HG02840 (cell line): ENCODE data around the gene CFAP46.
"Not testable (repeated sequence)": the region's sequence is repeated elsewhere in the genome, so short reads cannot be mapped to it uniquely, and the experiment has no call there.

Experiments
- ATAC-seq: cut with Tn5 transposase; IDR thresholded peaks from one replicate; pipeline ENCODE4 v1.9.1; 2021; ENCODE audit warnings: mild to moderate bottlenecking, moderate library complexity, moderate number of reproducible peaks; ENCODE audit not compliant: unreplicated experiment, low FRiP score

Gene CFAP46

DNA sequence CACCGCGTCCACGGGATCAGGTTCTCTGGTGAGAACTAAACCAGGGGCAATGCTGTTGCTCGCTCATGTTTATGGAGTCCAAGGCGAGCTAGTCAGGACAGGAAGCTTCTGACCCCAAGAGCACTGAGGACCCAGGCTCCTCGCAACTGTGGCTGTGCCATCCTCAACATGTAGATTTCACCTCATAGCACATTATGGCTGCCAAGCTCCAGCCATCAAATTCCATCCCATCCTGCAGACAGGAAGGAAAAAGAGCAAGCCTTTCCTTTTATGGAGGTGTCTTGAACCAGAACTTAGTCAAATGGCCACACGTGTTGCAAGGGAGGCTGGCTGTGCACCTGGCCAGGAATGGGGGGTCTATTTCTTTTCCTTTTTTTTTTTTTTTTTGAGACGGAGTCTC, 140.3 kb downstream of the CFAP46 start:
- no peak for ATAC-seq

DNA sequence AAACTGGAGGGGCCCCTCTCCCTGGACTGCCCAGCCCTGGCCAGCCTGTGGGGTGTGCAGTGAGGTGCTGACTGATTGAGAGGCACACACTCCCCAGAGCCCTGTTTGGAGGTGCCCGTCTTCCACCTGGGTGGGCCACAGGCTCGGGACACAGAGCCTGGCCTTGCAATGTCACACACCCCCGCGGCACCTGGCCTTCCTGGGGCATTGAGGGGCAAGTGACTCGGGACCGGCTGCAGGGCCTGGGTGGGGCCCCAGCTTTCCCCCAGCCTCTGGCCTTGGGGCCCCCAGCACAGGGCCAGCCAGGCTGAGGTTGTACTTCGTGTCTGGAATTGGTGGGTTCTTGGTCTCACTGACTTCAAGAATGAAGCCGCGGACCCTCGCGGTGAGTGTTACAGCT, 142.5 kb downstream of the CFAP46 start:
- ATAC-seq, result no peak

DNA sequence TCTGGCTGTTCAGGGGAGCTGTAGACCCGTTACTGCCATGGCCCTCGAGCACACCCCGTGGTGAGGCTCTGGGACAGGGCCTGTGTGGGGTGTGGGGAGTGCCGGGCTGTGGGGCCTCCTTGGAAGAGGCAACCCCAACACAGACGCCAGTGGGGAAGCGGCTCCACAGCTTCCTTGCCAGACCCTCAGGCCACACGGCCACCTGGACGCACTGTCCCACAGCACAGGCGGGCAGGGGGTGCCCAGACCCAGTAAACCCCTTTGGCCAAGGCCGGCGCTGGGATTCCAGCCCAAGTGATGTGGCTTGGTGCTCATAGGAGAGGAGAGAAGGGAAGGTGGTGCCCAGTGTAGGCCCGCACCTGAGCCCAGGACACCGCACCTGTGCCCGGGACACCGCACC, 143.5 kb downstream of the CFAP46 start:
- ATAC-seq, result no peak

DNA sequence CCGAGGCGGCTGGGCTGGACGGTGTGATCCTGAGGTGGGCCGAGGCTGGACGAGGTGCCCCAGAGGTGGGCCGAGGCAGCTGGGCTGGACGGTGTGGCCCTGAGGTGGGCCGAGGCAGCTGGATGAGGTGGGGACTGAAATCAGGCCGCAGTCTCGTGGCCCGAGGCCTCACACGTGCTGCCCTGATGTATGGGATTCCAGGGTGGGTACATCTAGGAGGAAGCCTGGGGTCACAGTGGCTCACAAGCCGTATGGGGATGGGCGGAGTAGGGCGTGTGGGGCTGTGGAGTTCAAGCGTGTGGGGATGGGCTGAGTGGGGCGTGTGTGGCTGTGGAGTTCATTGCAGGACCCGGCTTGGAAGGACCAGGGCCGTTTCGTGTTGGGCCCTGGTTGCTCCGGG, 144.0 kb downstream of the CFAP46 start:
- no peak for ATAC-seq

DNA sequence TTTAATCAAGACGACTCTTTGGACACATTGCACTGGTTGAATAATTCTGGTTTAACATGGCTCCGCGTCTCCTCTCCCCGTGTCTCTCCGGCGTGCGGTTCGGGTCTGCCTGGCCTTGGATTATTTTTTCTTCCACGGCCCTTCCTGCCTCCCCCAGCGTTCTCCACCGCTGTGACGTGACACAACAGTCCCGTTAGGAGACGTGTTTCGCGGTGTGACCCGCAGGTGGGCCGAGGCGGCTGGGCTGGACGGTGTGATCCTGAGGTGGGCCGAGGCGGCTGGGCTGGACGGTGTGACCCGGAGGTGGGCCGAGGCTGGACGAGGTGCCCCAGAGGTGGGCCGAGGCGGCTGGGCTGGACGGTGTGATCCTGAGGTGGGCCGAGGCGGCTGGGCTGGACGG, 144.4 kb downstream of the CFAP46 start:
- not testable (repeated sequence) for ATAC-seq

DNA sequence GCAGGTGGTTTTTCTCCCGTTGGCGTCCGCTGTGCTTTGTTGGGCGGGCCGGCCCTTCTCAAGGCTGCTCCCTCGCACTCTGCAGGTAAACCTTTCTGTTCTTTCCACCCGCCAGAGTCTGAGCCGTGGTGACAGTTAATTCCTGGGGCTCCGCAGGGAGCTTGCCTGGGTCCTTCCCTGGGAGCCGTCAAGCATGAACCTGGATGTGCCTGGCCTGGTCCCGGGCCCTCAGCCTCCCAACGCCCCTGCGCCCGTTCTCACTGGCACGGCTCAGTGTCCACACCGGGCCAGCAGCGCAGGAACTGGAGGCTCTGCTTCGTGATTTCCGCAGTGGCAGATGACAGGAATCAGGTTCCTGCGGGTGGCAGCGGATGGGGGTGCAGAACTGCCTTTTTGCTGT, 145.5 kb downstream of the CFAP46 start:
- no peak for ATAC-seq

DNA sequence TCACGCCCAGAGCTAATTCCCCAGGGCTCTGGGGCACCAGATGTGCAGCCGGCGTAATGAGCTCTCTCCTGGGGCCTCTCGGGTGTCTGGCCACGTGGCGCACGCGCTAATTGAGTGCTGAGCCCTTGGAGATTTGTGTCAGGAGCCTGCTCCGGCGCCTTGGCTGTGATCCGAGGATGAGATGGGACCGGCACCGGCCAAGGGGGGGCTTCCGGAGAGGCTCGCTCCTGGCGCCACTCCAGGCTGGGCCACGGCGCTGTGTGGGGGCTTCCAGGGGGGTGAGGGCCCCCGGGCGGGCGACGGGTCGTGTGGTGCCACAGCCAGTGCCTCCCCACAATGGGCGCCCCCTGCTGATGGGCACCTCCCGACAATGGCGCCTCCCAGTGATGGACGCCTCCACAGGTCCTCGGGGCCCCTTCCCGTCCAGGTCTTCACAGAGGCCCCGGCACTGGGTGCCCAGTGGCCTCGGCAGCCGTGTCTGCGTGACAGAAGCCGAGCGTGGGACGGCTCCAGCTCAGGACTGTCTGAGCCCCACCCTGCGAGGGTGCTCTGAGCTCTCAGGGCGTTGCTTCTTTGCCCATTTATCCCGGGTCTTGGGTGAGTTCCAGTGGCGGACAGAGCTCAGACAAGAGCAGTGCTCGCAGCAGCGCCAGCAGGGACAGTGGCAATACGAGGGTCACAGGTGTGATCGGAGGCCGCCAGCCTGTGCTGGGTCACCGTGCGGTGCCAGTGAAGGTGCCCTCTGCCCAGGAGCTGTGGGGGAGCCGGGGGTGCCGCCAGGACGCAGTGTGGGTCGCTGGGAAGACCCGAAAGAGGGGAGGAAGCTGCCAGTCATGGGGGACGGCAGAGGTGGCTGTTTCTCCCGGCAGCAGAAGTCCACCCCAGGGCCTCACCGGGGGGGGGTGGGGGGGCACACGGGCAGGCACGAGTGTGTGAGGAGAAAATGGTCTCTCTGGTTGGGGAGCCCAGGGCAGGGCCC, 148.2 kb downstream of the CFAP46 start:
- ATAC-seq, result no peak

DNA sequence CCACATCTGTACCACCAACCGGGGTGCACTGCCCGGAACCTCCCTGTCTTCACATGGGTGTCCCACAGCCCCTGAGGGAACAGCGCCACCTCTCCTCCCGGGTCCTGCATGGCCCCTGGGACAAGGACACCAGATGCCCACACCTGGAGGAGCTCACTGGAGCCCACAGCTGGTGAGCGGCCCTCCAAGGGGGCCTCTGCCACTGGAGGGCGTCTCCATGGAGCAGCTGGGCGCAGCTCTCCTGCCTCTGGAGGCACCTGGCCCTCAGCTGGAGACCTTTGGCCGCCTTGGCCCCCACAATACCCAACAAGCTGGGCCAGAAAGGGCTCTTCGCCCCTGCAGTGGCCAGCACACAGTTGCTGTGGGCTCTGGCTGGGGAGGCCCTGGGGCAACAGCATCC, 149.2 kb downstream of the CFAP46 start:
- no peak for ATAC-seq

DNA sequence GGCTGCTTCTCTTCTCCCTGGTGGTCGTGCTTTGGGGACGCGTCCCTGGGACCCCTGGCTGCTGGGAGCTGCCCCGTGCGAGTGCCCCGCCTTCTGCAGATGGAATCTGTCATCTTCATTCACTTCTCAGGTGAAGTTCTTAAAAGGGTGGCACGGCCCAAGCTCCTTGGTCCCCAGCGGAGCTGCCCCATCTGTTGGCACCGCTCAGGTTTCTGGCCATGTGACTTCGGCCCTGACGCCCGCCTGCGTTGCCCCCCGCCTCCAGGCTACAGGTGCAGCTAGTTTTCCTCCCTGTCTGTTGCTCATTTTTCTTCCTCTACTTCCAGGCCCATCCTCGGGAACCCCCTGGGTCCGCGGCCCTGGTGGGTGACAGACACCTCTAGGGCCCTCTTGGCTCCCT, 149.6 kb downstream of the CFAP46 start:
- ATAC-seq, result no peak

DNA sequence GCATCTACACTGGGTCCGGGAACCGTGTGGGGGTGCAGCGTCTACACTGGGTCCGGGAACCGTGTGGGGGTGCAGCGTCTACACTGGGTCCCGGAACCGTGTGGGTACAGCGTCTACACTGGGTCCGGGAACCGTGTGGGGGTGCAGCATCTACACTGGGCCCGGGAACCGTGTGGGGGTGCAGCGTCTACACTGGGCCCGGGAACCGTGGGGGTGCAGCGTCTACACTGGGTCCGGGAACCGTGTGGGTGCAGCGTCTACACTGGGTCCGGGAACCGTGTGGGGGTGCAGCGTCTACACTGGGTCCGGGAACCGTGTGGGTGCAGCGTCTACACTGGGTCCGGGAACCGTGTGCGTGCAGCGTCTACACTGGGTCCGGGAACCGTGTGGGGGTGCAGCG, 150.3 kb downstream of the CFAP46 start:
- ATAC-seq, result not testable (repeated sequence)

DNA sequence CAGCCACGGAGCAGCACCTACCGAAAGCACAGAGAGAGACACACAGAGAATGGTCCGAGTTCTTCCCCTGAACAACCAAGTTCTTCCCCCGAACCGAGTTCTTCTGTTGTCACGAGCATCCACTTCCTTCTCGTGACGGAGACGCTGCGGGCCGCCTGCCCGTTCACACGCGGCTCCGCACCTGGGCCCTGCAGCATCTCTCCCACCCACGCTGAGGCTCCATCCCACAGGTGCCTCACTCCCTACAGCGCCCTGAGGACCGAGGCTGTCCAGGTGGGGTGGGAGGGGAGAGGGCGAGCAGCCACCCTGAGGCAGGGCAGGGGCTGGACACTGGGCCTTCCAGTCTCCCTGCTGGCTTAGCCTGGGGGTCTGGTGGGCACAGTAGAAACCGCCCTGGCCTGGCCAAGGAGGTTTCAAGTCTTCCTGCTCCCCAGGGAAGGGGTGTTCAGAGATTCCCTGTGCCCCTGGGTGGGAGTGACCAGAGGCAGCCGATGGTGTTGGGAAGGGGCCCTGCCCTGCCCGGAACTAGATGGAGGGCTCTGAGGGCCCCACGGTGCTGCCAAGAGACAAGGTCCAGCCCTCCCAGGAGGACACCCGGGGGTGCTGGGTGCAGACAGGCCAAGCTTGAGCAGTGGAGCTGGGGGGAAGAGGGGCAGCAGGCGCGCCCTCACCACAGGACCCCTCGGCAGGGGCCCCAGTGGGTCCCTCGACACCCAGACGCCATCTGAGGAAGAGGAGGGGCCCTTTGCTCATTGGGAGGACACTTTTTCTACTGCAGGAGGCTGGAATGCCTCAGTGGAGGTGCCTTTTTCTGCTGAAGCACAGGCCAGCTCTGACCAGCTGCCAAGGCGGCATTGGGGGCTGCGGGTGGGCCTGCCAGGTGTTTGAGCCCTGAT, 151.2 kb downstream of the CFAP46 start:
- no peak for ATAC-seq

DNA sequence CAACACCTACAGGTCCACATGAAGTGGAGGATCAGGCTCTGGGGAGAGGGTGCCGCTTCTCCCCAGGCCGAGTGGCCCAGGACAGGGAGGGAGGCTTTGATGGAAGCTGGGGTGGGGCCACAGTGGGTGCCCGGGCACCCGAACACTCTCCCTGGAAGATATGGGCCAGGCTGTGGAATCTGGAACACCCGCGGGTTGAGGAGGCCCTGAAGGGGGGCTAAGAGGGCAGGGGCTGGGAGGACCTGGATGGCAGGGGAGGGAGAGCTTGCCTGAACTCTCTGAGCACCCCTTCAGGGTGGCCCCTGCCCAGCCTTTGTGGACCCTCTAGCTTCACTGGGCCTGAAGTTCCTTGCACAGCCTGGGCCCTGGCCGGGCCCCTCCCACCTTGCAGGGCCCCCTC, 151.9 kb downstream of the CFAP46 start:
- no peak for ATAC-seq

DNA sequence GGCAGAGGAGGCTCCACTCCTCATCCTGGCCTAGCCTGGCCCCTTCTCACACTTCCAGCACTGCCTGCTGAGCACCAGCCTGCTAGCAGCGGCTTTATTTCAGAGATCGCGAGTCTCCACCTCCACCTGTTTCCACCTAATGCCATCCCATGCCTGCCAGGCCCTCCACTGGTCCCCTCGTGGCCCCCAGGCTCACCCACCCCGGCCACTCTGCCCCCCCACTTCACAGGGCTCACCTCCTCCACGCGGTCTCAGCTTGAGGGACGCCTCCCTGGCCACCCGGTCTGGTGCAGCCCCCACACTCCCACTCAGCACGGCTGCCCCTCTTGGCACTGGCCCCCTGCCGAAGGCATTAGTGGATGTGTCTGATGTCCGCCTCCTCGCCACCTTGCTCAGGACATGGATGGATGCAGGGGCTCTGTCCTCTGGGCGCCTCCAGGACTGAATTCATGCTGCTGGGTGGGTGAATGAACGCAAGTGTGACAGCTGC, 152.7 kb downstream of the CFAP46 start:
- no peak for ATAC-seq

DNA sequence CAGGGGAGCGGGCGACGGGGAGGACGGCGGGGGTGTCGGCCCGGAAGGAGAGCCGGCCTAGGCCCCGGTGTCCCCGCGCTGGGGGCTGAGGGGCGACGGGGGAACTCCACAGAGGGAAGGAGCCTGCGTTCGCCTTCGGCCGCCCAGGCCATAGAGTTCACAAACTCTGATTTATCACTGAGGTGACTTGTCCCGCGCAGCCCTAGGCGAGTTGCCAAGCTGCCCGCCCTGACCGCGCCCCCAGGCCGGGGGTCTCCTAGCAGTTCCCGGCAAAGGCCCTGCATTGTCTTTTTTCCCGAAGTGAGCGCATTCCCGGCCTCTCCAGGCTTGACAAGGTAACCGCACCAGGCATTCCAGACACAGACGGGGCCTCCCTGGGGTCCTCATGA, 153.5 kb downstream of the CFAP46 start:
- ATAC-seq, result no peak

DNA sequence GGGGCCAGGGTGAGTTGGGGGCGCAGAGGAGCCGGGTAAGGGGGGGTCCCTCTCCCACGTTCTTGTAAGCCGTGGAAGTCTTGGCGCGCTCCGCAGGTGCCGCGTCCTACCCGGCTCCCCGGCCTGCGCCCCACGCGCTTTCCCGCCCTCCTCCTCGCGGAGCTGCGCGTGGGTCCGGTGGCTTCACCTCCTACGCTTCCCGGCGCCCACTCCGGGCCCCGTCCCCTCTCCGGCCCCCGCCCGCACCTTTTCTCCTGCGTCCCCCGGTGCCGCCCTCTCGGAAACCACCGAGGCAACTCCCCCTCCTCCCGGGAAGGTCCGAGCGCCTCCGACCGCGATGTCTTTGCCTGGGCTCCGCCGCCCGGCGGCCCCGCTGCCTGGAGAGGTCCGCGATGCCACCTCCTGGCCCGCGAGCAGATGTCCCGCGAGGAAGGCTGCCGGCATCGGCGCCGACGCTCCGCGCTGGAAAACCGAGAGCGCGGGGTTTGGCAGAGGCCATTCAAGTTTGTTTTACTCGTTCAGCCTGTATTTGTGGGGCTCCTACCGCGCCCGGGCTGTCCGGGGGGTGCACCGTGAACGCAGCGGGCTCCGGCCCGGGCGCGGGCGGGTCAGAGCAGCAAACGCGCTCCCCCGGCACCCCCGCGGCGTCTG, 154.1 kb downstream of the CFAP46 start:
- ATAC-seq, result no peak

DNA sequence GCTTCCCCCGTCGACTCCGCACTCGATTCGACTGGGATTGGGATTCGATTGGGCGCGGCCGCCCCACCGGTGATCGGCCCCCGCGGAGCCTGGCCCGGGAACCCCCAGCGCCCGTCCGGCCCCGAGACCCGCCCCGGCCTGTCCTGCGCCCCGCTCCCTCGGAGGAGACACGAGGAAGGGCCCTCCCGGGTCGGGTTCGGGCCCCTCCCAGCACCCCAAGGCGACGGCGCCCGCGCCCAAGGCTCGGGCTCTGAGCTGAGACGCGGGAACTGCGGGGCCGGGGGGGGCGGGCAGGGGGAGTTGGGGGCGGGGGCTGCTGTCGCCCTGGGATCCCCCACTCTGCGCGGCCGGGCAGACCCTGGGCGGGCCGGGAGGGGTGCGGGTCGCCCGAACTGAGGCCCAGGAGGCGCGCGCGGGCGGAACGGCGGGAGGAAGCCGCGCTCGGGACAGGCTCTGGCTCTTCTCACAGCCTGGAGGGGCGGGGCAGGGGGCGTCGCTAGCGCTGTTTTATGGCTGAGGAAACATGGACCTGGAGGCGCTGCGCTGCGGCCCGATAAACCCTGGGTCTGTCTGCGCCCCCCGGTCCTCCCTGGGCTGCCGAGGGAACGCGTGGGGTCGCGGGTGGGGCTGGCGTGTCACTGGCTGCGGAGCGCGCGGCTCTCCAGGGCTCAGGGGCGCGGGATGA, 154.7 kb downstream of the CFAP46 start:
- ATAC-seq, result no peak

DNA sequence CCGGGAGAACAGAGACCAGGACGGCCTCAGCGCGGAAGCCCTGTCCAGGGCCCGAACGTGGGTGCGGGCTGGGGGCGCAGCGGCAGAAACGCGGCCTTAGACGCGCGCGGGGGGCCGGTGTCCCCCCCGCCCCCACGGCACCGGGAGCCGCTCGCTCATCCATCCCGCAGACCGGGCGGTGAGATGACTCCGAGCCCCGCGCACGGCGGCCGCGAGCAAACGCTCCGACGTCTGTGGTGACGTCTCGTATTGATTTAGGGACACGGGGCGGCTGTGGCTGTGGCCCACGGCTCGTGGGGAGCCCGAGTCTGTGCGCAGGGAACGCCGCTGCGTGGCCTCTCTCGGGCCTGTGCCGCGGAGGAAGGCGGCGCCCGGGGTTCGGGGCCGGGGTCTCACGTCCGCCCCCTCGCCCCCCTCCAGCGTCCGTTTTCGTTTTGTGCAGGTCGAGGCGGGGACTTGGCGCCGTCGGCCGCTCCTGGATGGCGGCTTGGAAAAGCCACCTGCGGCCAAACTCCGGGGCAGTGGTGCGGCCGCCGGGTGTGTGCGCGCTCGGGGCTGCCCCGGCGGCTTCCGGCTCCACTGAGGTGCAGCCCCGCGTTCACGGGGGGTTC, 155.4 kb downstream of the CFAP46 start:
- no peak for ATAC-seq

DNA sequence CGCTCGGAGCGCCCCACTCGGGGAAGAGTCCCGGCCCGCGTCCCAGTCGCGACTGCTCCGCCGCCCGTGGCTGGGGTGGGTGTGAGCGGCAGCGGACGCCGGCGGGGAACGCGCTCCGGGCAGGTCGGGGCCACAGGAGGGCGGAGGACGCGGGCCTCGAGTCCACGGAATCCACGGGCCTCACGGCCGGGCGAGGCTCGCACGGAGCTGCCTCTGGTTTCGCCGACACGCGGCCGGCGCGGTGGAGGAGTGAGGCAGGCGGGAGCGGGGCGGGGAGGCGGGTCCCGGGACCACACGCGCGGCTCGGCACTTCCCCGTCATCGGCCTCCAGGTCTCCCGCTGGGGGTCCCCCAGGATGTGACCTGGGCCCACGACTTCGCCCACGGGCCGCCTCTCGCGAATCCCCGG, 155.9 kb downstream of the CFAP46 start:
- no peak for ATAC-seq

DNA sequence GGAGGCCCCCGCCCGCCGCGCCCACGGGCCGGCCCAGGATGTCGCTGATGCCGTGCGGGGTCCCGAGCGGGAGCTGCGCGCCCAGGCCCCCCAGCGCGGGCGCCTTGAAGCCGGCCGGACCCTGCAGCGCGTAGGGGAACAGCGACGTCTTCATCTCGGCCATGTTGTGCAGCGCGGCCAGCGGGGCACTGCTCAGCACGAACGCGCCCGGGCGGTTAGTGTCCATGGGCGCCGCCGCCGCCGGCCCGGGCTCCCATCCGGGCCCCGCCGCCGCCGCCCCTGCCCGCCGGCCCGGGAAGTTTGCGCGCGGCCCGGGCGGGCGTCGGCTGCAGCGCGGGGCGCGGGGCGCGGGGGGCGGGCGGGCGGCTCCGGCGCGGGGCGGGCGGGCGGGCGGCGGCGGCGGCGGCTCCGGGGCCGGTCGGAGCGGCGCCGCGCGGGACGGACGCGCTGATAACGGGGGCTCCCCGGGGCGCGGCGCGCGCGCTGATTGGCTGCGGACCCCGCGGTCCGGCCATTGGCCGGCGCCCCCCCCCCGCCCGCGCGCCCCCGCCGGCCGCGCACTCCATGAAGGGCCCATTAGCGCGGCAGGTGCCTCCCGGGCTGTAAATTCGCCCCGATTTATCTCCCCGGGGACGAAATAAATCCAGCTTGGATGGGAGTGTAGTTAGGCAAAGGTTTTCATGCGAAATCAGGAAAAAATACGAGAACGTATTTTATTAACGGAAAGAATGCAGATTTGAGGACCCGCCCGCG, 156.5 kb downstream of the CFAP46 start, which contains the start of gene NKX6-2:
Gene NKX6-2 (minus strand): TSS at position 425 of the 753 bp plus-strand sequence. CDS start 199 bp downstream, at position 226.
- ATAC-seq, result no peak
